K562 (cell line): ENCODE measurements around the gene CLTB. TPM values are rescaled to one million over a fixed set of nuclear protein-coding genes. Genes with fewer than 3 reads are reported as not detected.

Experiments
- ASH1L ChIP-seq: fragments of 450-650 bp; IDR thresholded peaks from 2 replicates; pipeline ENCODE4 v1.6.1; 2018; ENCODE audit warnings: borderline replicate concordance, mild to moderate bottlenecking, low read depth; ENCODE audit not compliant: partially characterized antibody
- CEBPZ ChIP-seq: fragments of 150-350 bp; IDR thresholded peaks from 2 replicates; pipeline ENCODE4 v1.6.1; 2014; ENCODE audit warnings: low read depth, mild to moderate bottlenecking, low read length, borderline replicate concordance
- DNMT1 ChIP-seq: fragments of 450-650 bp; IDR thresholded peaks from 2 replicates; pipeline ENCODE4 v1.6.1; 2016; ENCODE audit warnings: antibody characterized with exemption, mild to moderate bottlenecking
- HDAC8 ChIP-seq: fragments of 450-650 bp; IDR thresholded peaks from 2 replicates; pipeline ENCODE4 v1.6.1; 2016; ENCODE audit warnings: mild to moderate bottlenecking, missing genetic modification characterization, moderate library complexity, missing compliant biosample characterization
- HDGF ChIP-seq: fragments of 450-650 bp; IDR thresholded peaks from 2 replicates; pipeline ENCODE4 v1.6.1; 2016
- NFATC3 ChIP-seq: fragments of 450-650 bp; IDR thresholded peaks from 2 replicates; pipeline ENCODE4 v1.6.1; 2017; ENCODE audit warnings: mild to moderate bottlenecking
- NFIX ChIP-seq: fragments of 250-450 bp; sonication (Bioruptor Pico); IDR thresholded peaks from 2 replicates; pipeline ENCODE4 v1.4.0; 2020; ENCODE audit warnings: low read depth, mild to moderate bottlenecking, moderate library complexity
- NFRKB ChIP-seq: fragments of 450-650 bp; IDR thresholded peaks from 2 replicates; pipeline ENCODE4 v1.6.1; 2016; ENCODE audit warnings: low read depth
- NRF1 ChIP-seq, 2 experiments: fragments of 450-650 bp; IDR thresholded peaks in 1 of 2; conservative IDR thresholded peaks in 1 of 2; 2 replicates each; pipeline ENCODE4 v1.6.1; 2014; ENCODE audit warnings: mild to moderate bottlenecking in 2 of 2
- POLR2A ChIP-seq: fragments of 450-650 bp; conservative IDR thresholded peaks from 2 replicates; pipeline ENCODE4 v1.6.1; 2016
- PTTG1 ChIP-seq: fragments of 450-650 bp; IDR thresholded peaks from 2 replicates; pipeline ENCODE4 v1.6.1; 2016; ENCODE audit warnings: low read depth, mild to moderate bottlenecking, missing genetic modification characterization, missing compliant biosample characterization
- RAD21 ChIP-seq, 2 experiments: fragments of 250-450 bp in 1 of 2; fragments of 450-650 bp in 1 of 2; sonication (Bioruptor Pico) in 1 of 2; formaldehyde crosslinking in 1 of 2; IDR thresholded peaks in 1 of 2; conservative IDR thresholded peaks in 1 of 2; 2 replicates each; pipeline versions ENCODE4 v1.4.0 to v1.8.0; 2020 to 2022; ENCODE audit warnings: mild to moderate bottlenecking in 2 of 2, moderate library complexity in 1 of 2
- SMAD2 ChIP-seq: fragments of 150-350 bp; IDR thresholded peaks from 2 replicates; pipeline ENCODE4 v1.6.1; 2014; ENCODE audit warnings: low read depth, mild to moderate bottlenecking, low read length
- TAL1 ChIP-seq: fragments of 450-650 bp; IDR thresholded peaks from 2 replicates; pipeline ENCODE4 v1.6.1; 2016; ENCODE audit warnings: mild to moderate bottlenecking
- U2AF1 ChIP-seq: fragments of 200-400 bp; formaldehyde crosslinking; optimal IDR thresholded peaks from 2 replicates; pipeline ENCODE3; 2017; ENCODE audit warnings: mild to moderate bottlenecking, low read depth, low read length, moderate library complexity
- ZBTB43 ChIP-seq: sonication (generic); formaldehyde crosslinking; IDR thresholded peaks from 2 replicates; pipeline ENCODE4 v1.8.0; 2023; ENCODE audit warnings: mild to moderate bottlenecking, missing genetic modification reagents
- ZKSCAN1 ChIP-seq: fragments of 150-350 bp; IDR thresholded peaks from 2 replicates; pipeline ENCODE4 v1.6.1; 2016; ENCODE audit warnings: low read depth, low read length
- ZNF23 ChIP-seq: fragments of 250-450 bp; sonication (Bioruptor Pico); IDR thresholded peaks from 2 replicates; pipeline ENCODE4 v1.4.0; 2020; ENCODE audit warnings: mild to moderate bottlenecking
- ZNF696 ChIP-seq: fragments of 250-450 bp; sonication (Bioruptor Pico); conservative IDR thresholded peaks from 2 replicates; pipeline ENCODE4 v1.4.0; 2020; ENCODE audit warnings: mild to moderate bottlenecking, moderate library complexity
- ZNF75A ChIP-seq: fragments of 450-650 bp; formaldehyde crosslinking; IDR thresholded peaks from 2 replicates; pipeline ENCODE4 v1.4.0; 2020; ENCODE audit warnings: mild to moderate bottlenecking
- polyA plus RNA-seq, 8 experiments: library from polyadenylated mRNA; depleted of rRNA in 4 of 8; stranded (reverse) in 5 of 8; unstranded in 3 of 8; fragments of >200 nt; fragmentation: Nextera tagmentation in 2 of 8; fragmentation: Illumina TruSeq in 1 of 8; extraction: Ambion mirVana in 2 of 8; extraction: Trizol in 1 of 8; gene quantifications; 2 replicates each; pipeline versions ENCODE4 v1.2.1 to v1.2.3, GENCODE V29; 2011 to 2014; ENCODE audit warnings: inconsistent platforms in 1 of 8, missing spikeins in 1 of 8
- total RNA-seq, 7 experiments: library from RNA; depleted of rRNA in 6 of 7; stranded (reverse); fragments of >200 nt in 6 of 7; fragmentation: Illumina TruSeq in 2 of 7; extraction: Trizol in 2 of 7; gene quantifications; 2 replicates each; pipeline versions ENCODE4 v1.2.1 to v1.2.3, GENCODE V29; 2011 to 2021; ENCODE audit warnings: low replicate concordance in 1 of 7
- TF ChIP-seq, protein P1 (sequence below): fragments of 250-450 bp; sonication (Bioruptor Pico); IDR thresholded peaks from 2 replicates; pipeline ENCODE4 v1.8.0; 2022; ENCODE audit warnings: inconsistent platforms, mild to moderate bottlenecking, moderate library complexity, borderline replicate concordance
- TF ChIP-seq, protein P2 (sequence below): fragments of 450-650 bp; IDR thresholded peaks from 2 replicates; pipeline ENCODE4 v1.6.1; 2016; ENCODE audit warnings: antibody characterized with exemption

CLTB gene
- total and polyA plus RNA-seq, 9 of the 15 experiments (the other 6 are each of a cell fraction or from before 2014, with no cell fraction given), result 1.8 to 117 (median 39.0) TPM

- TF ChIP-seq, protein P1, sequence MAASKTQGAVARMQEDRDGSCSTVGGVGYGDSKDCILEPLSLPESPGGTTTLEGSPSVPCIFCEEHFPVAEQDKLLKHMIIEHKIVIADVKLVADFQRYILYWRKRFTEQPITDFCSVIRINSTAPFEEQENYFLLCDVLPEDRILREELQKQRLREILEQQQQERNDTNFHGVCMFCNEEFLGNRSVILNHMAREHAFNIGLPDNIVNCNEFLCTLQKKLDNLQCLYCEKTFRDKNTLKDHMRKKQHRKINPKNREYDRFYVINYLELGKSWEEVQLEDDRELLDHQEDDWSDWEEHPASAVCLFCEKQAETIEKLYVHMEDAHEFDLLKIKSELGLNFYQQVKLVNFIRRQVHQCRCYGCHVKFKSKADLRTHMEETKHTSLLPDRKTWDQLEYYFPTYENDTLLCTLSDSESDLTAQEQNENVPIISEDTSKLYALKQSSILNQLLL (CRISPR knock-in tag), result no peak
- TF ChIP-seq DNMT1 (no peak), SMAD2 (no peak), CEBPZ (no peak), U2AF1 (no peak), NFRKB (no peak), HDAC8 (tag) (no peak), NRF1 (conservative IDR thresholded peaks at IDR 0.05 in 1 of 2, IDR thresholded peaks at IDR 0.05 in 1 of 2) (peak in 1 of 2 experiments; percentile 56; a peak in 2 of 4 replicates), ZNF75A (CRISPR knock-in tag) (no peak), ZKSCAN1 (no peak), RAD21 (CRISPR knock-in tag; conservative IDR thresholded peaks at IDR 0.05 in 1 of 2, IDR thresholded peaks at IDR 0.05 in 1 of 2) (peak; percentile 96 to 97), TAL1 (no peak), ZNF696 (no peak), NFIX (CRISPR knock-in tag) (no peak), ASH1L (no peak), HDGF (no peak), NFATC3 (no peak), ZBTB43 (CRISPR knock-in tag) (no peak), POLR2A (no peak), PTTG1 (tag) (no peak), ZNF23 (no peak)
- TF ChIP-seq, protein P2, sequence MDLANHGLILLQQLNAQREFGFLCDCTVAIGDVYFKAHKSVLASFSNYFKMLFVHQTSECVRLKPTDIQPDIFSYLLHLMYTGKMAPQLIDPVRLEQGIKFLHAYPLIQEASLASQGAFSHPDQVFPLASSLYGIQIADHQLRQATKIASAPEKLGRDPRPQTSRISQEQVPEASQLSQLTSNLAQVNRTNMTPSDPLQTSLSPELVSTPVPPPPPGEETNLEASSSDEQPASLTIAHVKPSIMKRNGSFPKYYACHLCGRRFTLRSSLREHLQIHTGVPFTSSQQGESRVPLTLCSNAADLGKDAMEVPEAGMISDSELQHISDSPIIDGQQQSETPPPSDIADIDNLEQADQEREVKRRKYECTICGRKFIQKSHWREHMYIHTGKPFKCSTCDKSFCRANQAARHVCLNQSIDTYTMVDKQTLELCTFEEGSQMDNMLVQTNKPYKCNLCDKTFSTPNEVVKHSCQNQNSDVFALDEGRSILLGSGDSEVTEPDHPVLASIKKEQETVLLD, result no peak
These were observed at the start of gene CLTB (continued) for GRCh38 chr5:176415952-176416924.
